GM19438 (cell line): ENCODE results near the gene ZFAND4.
A peak's percentile ranks its signal among the peaks of the same experiment; 100 is the strongest.
"Not testable (repeated sequence)": the region's sequence is repeated elsewhere in the genome, so short reads cannot be mapped to it uniquely, and the experiment has no call there.

Experiments
- ATAC-seq: cut with Tn5 transposase; IDR thresholded peaks from one replicate; pipeline ENCODE4 v1.9.1; 2021; ENCODE audit warnings: low read depth; ENCODE audit not compliant: unreplicated experiment

Gene ZFAND4

GRCh38 chr10:45672181-45673073 is at the start of gene ZFAND4:
Gene ZFAND4, minus strand, starts transcription at chr10:45672772. Its CDS starts 9,047 bp downstream, at chr10:45663725.
- peak; percentile 98 for ATAC-seq

DNA sequence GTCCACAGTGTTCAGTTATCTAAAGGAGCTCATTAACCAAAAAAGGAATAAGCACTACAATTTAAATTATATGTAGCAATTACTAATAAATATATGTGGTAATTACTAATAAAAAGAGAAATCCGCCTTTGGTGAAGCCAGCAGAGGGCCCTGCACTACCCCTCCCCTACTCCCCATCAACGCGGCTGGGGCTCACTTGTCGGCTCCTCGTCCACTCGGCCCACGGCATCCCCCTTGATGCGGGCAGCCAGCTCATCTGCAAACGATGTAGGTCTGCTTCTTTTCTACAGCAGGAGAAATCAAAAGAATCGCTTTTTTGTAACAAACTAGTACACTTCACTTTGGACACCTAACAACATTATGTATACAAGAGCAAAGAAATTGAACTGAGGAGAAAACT is 48.9 kb upstream of the ZFAND4 start:
- not testable (repeated sequence) for ATAC-seq

DNA sequence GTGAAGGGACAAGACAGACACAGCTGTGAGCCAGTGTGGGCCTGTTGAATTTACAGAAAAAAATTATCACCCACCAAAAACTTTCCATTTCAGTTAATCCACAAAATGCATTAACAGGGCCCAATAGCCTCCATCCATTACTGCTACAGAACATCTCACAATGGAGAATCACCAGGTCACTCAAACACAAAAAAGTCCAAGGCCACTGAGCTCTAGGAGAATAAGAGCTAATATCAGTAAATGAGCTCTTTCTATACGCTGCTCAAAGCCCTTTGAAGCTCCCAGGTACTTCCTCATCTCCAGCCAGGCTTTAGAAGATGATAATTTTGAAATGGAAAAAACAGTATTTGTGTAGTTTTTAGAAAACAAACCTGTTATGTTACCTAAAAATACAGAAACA is 45.1 kb upstream of the ZFAND4 start:
- ATAC-seq: not testable (repeated sequence)

DNA sequence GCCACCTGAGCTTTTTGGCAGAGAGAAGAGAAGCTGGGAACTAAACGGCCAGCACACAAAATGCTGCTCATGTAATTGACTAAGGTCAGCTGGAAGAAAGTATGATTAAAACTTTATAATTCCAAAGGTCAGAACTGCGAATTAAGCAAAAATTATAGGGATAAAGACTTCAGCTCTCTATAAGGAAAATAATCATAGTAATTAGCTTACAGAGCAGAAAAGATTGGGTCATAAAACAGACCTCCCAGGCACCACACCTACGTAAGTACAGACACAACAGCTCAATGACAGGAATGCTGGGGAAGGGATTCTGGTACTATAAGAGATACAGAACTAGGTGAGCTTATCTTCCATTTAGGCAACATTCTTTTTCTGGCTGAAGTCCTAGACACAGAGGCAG is 44.5 kb upstream of the ZFAND4 start:
- not testable (repeated sequence) for ATAC-seq

GRCh38 chr10:45711223-45711622 is 38.7 kb upstream of the ZFAND4 start:
- ATAC-seq: not testable (repeated sequence)

- ATAC-seq: peak; percentile 86
Observed at GRCh38 chr10:45710200-45710796, 37.7 kb upstream of the ZFAND4 start.

DNA sequence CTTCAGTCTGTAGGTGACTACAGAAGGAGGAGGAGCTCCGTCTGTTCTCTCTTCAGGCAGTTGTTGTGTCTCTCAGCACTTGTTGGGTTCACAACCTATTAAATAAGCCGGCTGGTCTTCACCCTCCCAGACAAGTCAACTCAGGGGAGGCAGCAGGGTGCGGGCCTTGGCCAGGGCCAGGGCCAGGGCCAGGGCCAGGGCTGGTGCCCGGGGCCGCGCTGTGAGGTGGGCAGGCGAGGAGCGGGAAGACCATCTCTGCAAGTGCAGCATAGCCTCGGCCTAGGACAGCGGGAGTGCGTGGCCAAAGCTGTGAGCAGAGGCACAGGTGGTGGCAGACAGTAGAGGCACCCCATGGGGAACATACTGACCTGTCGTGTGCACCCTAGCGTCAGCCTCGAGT is 5.9 kb upstream of the ZFAND4 start:
- ATAC-seq: not testable (repeated sequence)

DNA sequence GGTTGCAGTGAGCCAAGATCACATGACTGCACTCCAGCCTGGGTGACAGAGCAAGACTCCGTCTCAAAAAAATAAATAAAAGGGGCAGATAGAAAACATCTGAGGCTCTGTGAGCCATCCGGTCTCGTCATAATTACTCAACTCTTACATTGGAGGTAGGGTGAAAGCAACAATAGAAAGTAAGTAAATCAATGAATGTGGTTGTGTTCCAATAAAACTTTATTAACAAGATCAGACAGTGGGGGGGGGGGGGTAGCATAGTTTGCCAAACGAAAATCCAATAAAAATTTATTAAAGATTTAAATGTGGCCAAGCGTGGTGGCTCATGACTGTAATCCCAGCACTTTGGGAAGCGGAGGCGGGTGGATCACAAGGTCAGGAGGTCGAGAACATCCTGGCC is 2.8 kb upstream of the ZFAND4 start:
- no peak for ATAC-seq

DNA sequence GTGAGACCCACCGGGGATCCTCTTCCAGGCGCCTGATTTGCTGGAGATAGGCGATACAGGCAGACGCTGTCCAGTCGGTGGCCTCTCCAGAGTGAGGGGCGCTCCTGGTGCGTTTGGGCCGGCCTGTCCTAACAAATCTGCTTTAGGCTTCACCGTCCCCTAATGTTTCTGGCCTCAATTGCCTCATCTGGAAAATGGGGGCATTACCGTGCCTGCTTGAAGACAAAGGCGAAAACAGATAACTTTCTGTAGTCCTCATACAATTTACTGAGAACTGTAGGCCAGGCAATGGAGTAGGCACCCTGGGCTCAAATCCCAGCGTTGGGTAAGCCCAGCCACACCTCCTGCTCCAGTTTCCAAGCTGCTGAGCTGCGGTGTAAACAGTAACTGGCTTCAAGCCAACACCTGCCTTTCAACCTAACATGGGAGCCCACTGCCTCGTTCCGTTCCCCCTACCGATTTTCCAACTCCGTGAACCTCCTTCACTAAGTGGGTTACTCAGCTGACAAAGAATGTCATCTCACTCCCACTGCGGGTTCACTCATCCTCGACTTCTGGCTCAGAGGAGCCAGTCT is 589 bp upstream of the ZFAND4 start:
- no peak for ATAC-seq

DNA sequence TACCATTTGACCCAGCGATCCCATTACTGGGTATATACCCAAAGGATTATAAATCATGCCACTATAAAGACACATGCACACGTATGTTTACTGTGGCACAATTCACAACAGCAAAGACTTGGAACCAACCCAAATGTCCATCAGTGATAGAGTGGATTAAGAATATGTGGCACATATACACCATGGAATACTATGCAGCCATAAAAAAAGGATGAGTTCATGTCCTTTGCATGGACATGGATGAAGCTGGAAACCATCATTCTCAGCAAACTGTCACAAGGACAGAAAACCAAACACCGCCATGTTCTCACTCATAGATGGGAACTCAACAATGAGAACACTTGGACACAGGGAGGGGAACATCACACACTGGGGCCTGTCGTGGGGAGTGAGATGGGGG is 1.3 kb downstream of the ZFAND4 start:
- not testable (repeated sequence) for ATAC-seq

GRCh38 chr10:45669897-45670296 is 2.7 kb downstream of the ZFAND4 start:
- ATAC-seq: not testable (repeated sequence)

DNA sequence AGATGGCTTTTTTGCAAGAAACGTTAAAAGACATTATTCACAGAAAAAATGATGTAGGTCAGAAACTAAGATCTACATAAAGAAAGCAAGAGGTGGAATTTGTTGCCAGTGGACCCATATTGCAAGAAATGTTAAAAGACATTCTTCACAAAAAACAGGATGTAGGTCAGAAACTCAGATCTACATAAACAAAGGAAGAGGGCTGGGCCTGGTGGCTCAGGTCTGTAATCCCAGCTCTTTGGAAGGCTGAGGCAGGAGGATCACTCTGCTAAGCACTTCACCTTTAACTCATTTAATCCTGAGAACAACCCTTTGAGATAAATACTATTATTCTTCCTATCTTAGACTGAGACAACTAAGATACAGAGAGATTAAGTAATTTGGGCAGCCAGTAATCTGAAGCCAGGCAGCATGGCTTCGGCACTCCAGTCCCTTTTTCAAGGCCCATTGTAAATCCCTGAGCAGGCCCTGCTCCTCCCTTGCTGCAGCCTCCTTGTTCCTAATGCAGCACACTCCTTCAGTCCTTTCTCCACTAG is 11.6 kb downstream of the ZFAND4 start:
- no peak for ATAC-seq

GRCh38 chr10:45657033-45657926 is 15.3 kb downstream of the ZFAND4 start:
- ATAC-seq: no peak

GRCh38 chr10:45655219-45655618 is 17.4 kb downstream of the ZFAND4 start:
- no peak for ATAC-seq

DNA sequence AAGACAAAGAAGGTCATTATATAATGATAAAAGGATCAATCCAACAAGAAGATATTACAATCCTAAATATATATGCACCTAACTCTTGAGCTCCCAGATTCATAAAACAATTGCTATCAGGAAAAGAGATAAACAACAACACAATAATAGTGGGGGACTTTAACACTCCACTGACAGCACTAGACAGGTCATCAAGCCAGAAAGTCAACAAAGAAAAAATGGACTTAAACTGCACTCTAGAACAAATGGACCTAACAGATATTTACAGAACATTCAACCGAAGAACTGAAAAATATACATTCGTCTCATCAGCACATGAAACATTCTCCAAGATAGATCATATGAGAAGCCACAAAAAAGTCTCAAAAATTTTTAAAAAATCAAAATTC is 17.8 kb downstream of the ZFAND4 start:
- ATAC-seq: not testable (repeated sequence)

GRCh38 chr10:45653454-45653853 is 19.1 kb downstream of the ZFAND4 start:
- peak; percentile 68 for ATAC-seq

DNA sequence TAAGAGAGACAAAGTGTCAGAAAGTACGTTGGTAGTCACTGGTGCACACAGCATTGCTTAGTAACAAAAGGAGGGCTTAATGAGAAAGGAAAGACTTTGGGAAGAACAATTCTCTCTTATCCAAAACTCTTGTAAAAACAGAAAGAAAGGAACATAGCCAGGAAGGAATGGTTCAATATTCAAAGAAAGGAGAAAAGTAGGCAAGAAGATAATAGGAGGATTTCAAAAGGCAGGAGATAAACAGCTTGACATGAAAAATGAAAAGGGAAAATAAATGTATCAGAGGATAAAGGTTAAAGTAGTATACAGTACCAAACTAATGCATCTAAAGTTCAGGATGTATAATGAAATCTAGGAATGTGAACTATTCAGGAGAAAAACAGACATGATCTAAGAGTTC is 20.1 kb downstream of the ZFAND4 start:
- ATAC-seq: no peak

DNA sequence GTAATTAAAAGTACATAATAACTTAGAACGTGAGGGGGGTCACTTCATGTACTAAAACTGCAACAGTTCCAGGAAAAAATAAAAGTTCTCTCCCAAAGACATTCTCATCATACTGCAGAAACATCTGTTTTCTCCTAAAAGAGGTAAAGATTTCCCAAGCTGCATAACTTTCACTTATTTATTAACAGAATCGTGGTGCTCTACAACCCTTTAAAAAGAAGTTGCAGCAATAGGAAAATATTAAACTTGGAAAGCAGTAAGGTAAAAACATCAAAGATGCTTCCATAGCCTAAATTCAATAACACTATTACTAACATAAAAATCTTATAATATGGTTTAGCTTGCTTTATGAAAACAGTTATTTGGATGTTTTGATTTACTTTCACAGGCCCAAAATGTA is 23.3 kb downstream of the ZFAND4 start:
- ATAC-seq: no peak

DNA sequence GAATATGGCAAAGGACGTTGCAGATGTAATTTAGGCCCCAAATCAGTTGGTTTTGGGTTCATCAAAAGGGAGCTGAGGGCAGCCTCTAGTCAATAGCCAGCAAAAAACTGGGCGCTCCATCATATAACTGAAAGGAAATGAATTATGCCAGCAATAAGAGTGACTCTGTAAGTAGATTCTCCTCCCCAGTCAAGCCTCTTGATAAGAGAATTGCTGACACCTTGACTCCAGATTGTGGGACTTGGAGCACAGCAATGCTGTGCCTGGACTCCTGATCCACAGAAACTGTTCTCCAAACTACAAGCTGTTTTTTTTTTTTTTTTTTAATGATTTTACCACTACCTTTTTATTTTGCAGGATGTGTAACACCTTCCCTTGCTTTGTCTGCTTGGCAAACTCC is 25.5 kb downstream of the ZFAND4 start:
- no peak for ATAC-seq

DNA sequence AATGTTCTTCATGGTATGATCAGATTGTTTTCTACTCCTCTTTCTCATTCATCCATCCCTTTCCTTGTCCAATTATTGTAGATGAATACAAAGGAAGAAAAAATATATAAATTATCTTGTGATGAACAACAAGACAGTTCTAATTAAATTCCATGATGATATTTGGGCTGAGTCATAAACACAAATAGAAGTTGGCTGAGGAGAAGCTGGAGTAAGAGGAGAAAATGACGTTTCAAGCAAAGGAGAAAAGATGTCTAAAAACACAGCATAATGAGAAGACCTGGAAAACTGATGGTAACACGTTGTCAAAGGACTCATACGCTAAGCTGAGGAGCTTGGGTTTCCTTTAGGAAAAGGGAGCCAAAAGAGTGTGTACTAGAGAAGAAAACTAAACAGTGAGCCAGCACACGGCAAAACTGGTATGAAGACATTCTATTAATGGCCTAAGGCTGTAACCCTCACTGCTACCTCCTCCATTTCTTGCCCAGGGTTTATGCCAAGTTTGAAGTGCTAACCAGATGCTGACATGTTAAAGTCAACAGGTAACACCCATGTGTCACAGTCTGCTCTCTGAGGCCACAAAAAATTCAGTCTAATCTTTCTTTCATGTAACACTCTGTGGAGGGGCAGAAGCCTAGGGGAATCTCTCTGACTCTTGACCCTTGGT is 26.1 kb downstream of the ZFAND4 start:
- no peak for ATAC-seq
